ENCODE data around the gene PRKCE.

DNA sequence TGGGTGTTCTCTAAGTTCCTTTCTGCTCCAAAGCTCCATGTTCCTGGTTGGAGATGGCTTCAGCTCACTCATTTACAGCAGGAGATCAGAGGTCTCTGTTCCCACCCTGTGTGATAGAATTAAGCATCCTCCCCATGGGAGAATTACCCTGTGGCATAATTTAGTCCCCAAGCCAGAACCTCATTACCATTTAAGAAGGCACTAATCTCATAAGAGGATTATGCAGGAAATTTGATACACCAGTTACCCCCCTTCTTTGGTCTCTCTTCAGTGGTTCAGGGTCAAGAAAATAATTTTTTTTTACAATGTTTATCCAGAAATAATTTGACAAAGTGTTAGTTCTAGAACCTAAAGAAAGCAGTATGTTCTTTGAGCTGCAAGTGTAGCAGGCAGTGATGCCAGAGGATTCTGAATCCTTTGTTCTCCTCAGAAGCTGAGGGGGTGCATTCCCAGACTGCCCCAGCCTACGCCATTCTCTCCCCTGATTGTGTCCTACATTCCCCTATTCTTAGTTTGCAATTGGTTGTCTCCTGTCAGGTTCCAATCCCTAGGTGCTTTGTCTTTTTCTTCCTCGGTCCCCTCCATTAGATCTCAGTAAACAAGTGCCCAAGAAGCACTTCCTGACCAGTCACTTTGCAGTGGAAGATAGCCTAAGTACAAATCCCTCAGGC, 163.6 kb downstream of the PRKCE start:
- TF ChIP-seq CTCF (IDR thresholded peaks at IDR 0.05; ENCODE audit: low read depth, low read length, missing input control) (no peak), YY1 (IDR thresholded peaks at IDR 0.05) (no peak), TAF1 (conservative IDR thresholded peaks at IDR 0.05) (no peak), RXRA (IDR thresholded peaks at IDR 0.05) (no peak), GABPA (IDR thresholded peaks at IDR 0.05 in 1 of 2, conservative IDR thresholded peaks at IDR 0.05 in 1 of 2) (no peak), ZBTB33 (IDR thresholded peaks at IDR 0.05) (no peak), JUND (IDR thresholded peaks at IDR 0.05) (no peak), REST (IDR thresholded peaks at IDR 0.05) (no peak), RAD21 (IDR thresholded peaks at IDR 0.05) (no peak), EGR1 (IDR thresholded peaks at IDR 0.05; ENCODE audit: low read depth in 2 of 2) (no peak), ATF3 (IDR thresholded peaks at IDR 0.05) (no peak)

Measured in liver (tissue), 3 donors.